ENCODE data around the gene ZMYM3. TPM values are rescaled to one million over a fixed set of nuclear protein-coding genes. Genes with fewer than 3 reads are reported as not detected.

ZMYM3 gene
- total RNA-seq, 1 experiment from 2014 or later = 32.9 TPM

- no TSS peak for BruUV-seq (replicated peaks)
- TF ChIP-seq POLR2A (IDR thresholded peaks at IDR 0.05; ENCODE audit: borderline replicate concordance, extremely low read depth, insufficient read depth, insufficient read length) = no peak
- no peak for TF ChIP-seq FOSL1 (IDR thresholded peaks at IDR 0.05; ENCODE audit: low read depth)
- TF ChIP-seq YY1 (IDR thresholded peaks at IDR 0.05; ENCODE audit: extremely low read depth, insufficient replicate concordance, low read depth, low read length) = no peak
- no peak for TF ChIP-seq EZH2phosphoT487 (IDR thresholded peaks at IDR 0.05; ENCODE audit: borderline replicate concordance)
- TF ChIP-seq CEBPB (IDR thresholded peaks at IDR 0.05; ENCODE audit: low read depth) = no peak
- TF ChIP-seq SRF (IDR thresholded peaks at IDR 0.05; ENCODE audit: low read depth) = no peak
- no peak for TF ChIP-seq POLR2AphosphoS5 (IDR thresholded peaks at IDR 0.05; ENCODE audit: low read depth, low read length)
- TF ChIP-seq RAD21 (IDR thresholded peaks at IDR 0.05; ENCODE audit: low read depth) = no peak
- TF ChIP-seq EZH2 (IDR thresholded peaks at IDR 0.05) = no peak
- TF ChIP-seq JUND (IDR thresholded peaks at IDR 0.05) = no peak
- TF ChIP-seq ELF1 (IDR thresholded peaks at IDR 0.05; ENCODE audit: borderline replicate concordance, low read depth) = no peak
- no peak for TF ChIP-seq CBX3 (IDR thresholded peaks at IDR 0.05; ENCODE audit: low read depth)
- no peak for TF ChIP-seq ZNF274 (IDR thresholded peaks at IDR 0.05; ENCODE audit: low read depth, low read length)
- no peak for TF ChIP-seq SIN3A (IDR thresholded peaks at IDR 0.05; ENCODE audit: low read depth)
- TF ChIP-seq, protein P1, sequence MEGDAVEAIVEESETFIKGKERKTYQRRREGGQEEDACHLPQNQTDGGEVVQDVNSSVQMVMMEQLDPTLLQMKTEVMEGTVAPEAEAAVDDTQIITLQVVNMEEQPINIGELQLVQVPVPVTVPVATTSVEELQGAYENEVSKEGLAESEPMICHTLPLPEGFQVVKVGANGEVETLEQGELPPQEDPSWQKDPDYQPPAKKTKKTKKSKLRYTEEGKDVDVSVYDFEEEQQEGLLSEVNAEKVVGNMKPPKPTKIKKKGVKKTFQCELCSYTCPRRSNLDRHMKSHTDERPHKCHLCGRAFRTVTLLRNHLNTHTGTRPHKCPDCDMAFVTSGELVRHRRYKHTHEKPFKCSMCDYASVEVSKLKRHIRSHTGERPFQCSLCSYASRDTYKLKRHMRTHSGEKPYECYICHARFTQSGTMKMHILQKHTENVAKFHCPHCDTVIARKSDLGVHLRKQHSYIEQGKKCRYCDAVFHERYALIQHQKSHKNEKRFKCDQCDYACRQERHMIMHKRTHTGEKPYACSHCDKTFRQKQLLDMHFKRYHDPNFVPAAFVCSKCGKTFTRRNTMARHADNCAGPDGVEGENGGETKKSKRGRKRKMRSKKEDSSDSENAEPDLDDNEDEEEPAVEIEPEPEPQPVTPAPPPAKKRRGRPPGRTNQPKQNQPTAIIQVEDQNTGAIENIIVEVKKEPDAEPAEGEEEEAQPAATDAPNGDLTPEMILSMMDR (IDR thresholded peaks at IDR 0.05 in 2 of 3, conservative IDR thresholded peaks at IDR 0.05 in 1 of 3; ENCODE audit: borderline replicate concordance in 1 of 3, insufficient read depth in 1 of 3, low read depth in 2 of 3, low read length in 2 of 3) = no peak
- no peak for TF ChIP-seq SP1 (IDR thresholded peaks at IDR 0.05; ENCODE audit: low read depth)
- no peaks in the 10 kb centered on the region for H3K4me1 ChIP-seq (ENCODE audit: control insufficient read depth in 1 of 2, insufficient read depth in 2 of 2, low read length in 2 of 2)
- no peak overlapping the region for H3K4me3 ChIP-seq (replicated peaks in 1 of 2; ENCODE audit: low read depth in 1 of 2, low read length in 2 of 2)
- H3K27ac ChIP-seq (ENCODE audit: low read depth, low read length) = no peak overlapping the region
- ChIA-PET CTCF (no interaction called here), RAD21 (ENCODE audit: low non-redundant PET in 1 of 2, low total read pairs in 2 of 2, uncharacterized antibody in 2 of 2, unreplicated experiment in 2 of 2) (no interaction called here), POLR2A (interaction anchor here (1.3 kb wide), 1 partner anchor 9 kb away, joined by 6 read pairs; the partner anchor contains the start of gene NONO)
- H3K36me3 ChIP-seq (ENCODE audit: control insufficient read depth in 1 of 2, insufficient read depth in 2 of 2, low read length in 2 of 2) = peaks cover 32 to 42% of the 10 kb centered on the region in 2 experiments
- intact Hi-C loops (cut with micrococcal nuclease) = no loop called here
- no peak overlapping the region for H3K9ac ChIP-seq (ENCODE audit: low read length)
- no peaks in the 10 kb centered on the region for H3K9me2 ChIP-seq (ENCODE audit: insufficient read depth)
- H3K4me2 ChIP-seq (ENCODE audit: low read length) = no peak overlapping the region
- ATAC-seq (no peak), DNase-seq (ENCODE audit: low read depth, low spot score) (no peak)
- no peak overlapping the region for H2AFZ ChIP-seq (ENCODE audit: low read depth, low read length, poor library complexity, severe bottlenecking)
- H4K20me1 ChIP-seq (ENCODE audit: insufficient read depth) = peaks cover 11% of the 10 kb centered on the region; the same call in 1 of the 2 replicates
- peaks cover 65% of the 10 kb centered on the region for H3K79me2 ChIP-seq (ENCODE audit: insufficient read depth, low read length)
- H3K9me3 ChIP-seq (ENCODE audit: control insufficient read depth in 1 of 2, insufficient read depth in 1 of 2, low read depth in 1 of 2, low read length in 2 of 2) = no peaks in the 10 kb centered on the region
- no peaks in the 10 kb centered on the region for H3K27me3 ChIP-seq (ENCODE audit: insufficient read depth, low read length)
Observed at GRCh38 chrX:71292669-71293365, 38.9 kb upstream of the ZMYM3 start.

Data from HCT116 (cell line).